GM12878 (cell line): Measurements from ENCODE around the gene AGER. TPM values are rescaled to one million over a fixed set of nuclear protein-coding genes. Genes with fewer than 3 reads are reported as not detected.
"Not testable (repeated sequence)": the region's sequence is repeated elsewhere in the genome, so short reads cannot be mapped to it uniquely, and the experiment has no call there.

Source experiments
- ATAC-seq: fragments of 200-7000 bp; cut with Tn5 transposase; 3 replicates; pipeline ENCODE4 v1.9.1; 2020; ENCODE audit warnings: mild to moderate bottlenecking, moderate library complexity
- BruUV-seq: library from RNA; stranded (reverse); fragments of 400-500 nt; replicated peaks from 2 replicates; lab custom pipeline; 2021; lab: Mats Ljungman, UMichigan
- CTCF ChIA-PET: fragments of 300-600 bp; sonication (Branson Sonifier 250); formaldehyde crosslinking; extraction: SDS; loops from one replicate; lab custom pipeline; 2021; ENCODE audit warnings: inconsistent platforms; lab: Yijun Ruan, JAX
- POLR2A ChIA-PET: fragments of 350-600 bp; formaldehyde crosslinking; extraction: SDS; loops from one replicate; lab custom pipeline; 2021; ENCODE audit warnings: inconsistent platforms; lab: Charles Lee
- RAD21 ChIA-PET: fragments of 300-600 bp; sonication (Branson Sonifier 250); formaldehyde crosslinking; loops from one replicate; lab custom pipeline; 2023; ENCODE audit warnings: antibody characterized with exemption; ENCODE audit not compliant: unreplicated experiment; lab: Charles Lee
- SMC1A ChIA-PET: fragments of 300-600 bp; sonication (Branson Sonifier 250); formaldehyde crosslinking; loops from one replicate; lab custom pipeline; 2023; ENCODE audit not compliant: unreplicated experiment, uncharacterized antibody; lab: Charles Lee
- DNase-seq: peaks from one replicate; pipeline ENCODE4 v3.0.0-alpha.2; 2011; ENCODE audit warnings: low read depth, low spot score
- FAIRE-seq: peaks from 3 replicates; lab custom pipeline; 2011; peaks lifted over from hg19 to GRCh38; lab: Jason Lieb, UNC
- H2AFZ ChIP-seq: 2 replicates; pipeline ENCODE4 v1.6.0; 2011; ENCODE audit warnings: low read depth, low read length, control low read depth; ENCODE audit not compliant: control insufficient read depth
- H3K27ac ChIP-seq: 2 replicates; pipeline ENCODE4 v1.5.1; 2011; ENCODE audit warnings: control low read depth; ENCODE audit not compliant: control insufficient read depth, insufficient read depth
- H3K27me3 ChIP-seq, 2 experiments: replicated peaks in 1 of 2; 2 replicates each; pipeline versions ENCODE4 v1.6.0 to v1.6.1; 2011; ENCODE audit warnings: low read length in 1 of 2; ENCODE audit not compliant: control insufficient read depth in 2 of 2, insufficient read depth in 2 of 2
- H3K36me3 ChIP-seq, 2 experiments: 2 replicates each; pipeline ENCODE4 v1.5.1; 2011; ENCODE audit warnings: low read length in 1 of 2; ENCODE audit not compliant: control insufficient read depth in 2 of 2, insufficient read depth in 2 of 2
- H3K4me1 ChIP-seq: 2 replicates; pipeline ENCODE4 v1.6.1; 2011; ENCODE audit warnings: mild to moderate bottlenecking, low read length, moderate library complexity, mixed read lengths; ENCODE audit not compliant: control insufficient read depth, insufficient read depth
- H3K4me2 ChIP-seq: 2 replicates; pipeline ENCODE4 v1.6.0; 2011; ENCODE audit warnings: control low read depth; ENCODE audit not compliant: control insufficient read depth, insufficient read depth
- H3K4me3 ChIP-seq: fragments of 200-600 bp; sonication (generic); 2 replicates; pipeline ENCODE4 v1.5.1; 2016
- H3K79me2 ChIP-seq: 2 replicates; pipeline ENCODE4 v1.6.0; 2011; ENCODE audit warnings: low read length; ENCODE audit not compliant: control insufficient read depth, insufficient read depth
- H3K9ac ChIP-seq: 2 replicates; pipeline ENCODE4 v1.8.0; 2011; ENCODE audit warnings: low read length, control low read depth, mixed read lengths; ENCODE audit not compliant: control insufficient read depth, insufficient read depth
- H3K9me3 ChIP-seq: replicated peaks from 3 replicates; pipeline ENCODE4 v1.5.1; 2011; ENCODE audit warnings: mild to moderate bottlenecking, low read length; ENCODE audit not compliant: control insufficient read depth, insufficient read depth
- H4K20me1 ChIP-seq: 2 replicates; pipeline ENCODE4 v1.6.0; 2011; ENCODE audit not compliant: control insufficient read depth, insufficient read depth
- BACH1 ChIP-seq: fragments of 450-650 bp; IDR thresholded peaks from 2 replicates; pipeline ENCODE4 v1.6.1; 2017; ENCODE audit warnings: mild to moderate bottlenecking, borderline replicate concordance
- CEBPB ChIP-seq, 2 experiments: fragments of 150-350 bp in 1 of 2; IDR thresholded peaks; 2 replicates each; pipeline ENCODE4 v1.6.1; 2012 to 2014; ENCODE audit warnings: low read depth in 2 of 2, low read length in 2 of 2, borderline replicate concordance in 1 of 2, inconsistent platforms in 1 of 2
- HDGF ChIP-seq: fragments of 450-650 bp; IDR thresholded peaks from 2 replicates; pipeline ENCODE4 v1.6.1; 2016; ENCODE audit warnings: antibody characterized with exemption
- MEF2A ChIP-seq: IDR thresholded peaks from 2 replicates; pipeline ENCODE4 v1.6.1; 2011; ENCODE audit warnings: low read depth, mild to moderate bottlenecking, low read length, moderate library complexity; ENCODE audit not compliant: insufficient read depth
- MTA3 ChIP-seq: IDR thresholded peaks from 2 replicates; pipeline ENCODE4 v1.6.1; 2012; ENCODE audit warnings: low read length, inconsistent platforms, borderline replicate concordance
- MXI1 ChIP-seq: fragments of 150-350 bp; IDR thresholded peaks from 2 replicates; pipeline ENCODE4 v1.6.1; 2011; ENCODE audit warnings: low read depth, mild to moderate bottlenecking, inconsistent platforms, low read length, improper control_type of control experiment
- MYB ChIP-seq: fragments of 150-350 bp; IDR thresholded peaks from 2 replicates; pipeline ENCODE4 v1.6.1; 2014; ENCODE audit warnings: mild to moderate bottlenecking, low read depth, low read length, borderline replicate concordance
- NR2F1 ChIP-seq: fragments of 450-650 bp; conservative IDR thresholded peaks from 2 replicates; pipeline ENCODE4 v1.6.1; 2017; ENCODE audit warnings: mild to moderate bottlenecking
- RAD21 ChIP-seq: IDR thresholded peaks from 2 replicates; pipeline ENCODE4 v1.6.1; 2011; ENCODE audit warnings: mild to moderate bottlenecking, low read depth, low read length, moderate library complexity; ENCODE audit not compliant: insufficient read depth
- RBBP5 ChIP-seq: fragments of 200-600 bp; sonication (generic); conservative IDR thresholded peaks from 2 replicates; pipeline ENCODE4 v1.6.1; 2016
- SUPT20H ChIP-seq: IDR thresholded peaks from 2 replicates; pipeline ENCODE4 v1.6.1; 2011; ENCODE audit warnings: low read depth, mild to moderate bottlenecking, low read length, moderate library complexity, borderline replicate concordance; ENCODE audit not compliant: control insufficient read depth
- TBL1XR1 ChIP-seq: IDR thresholded peaks from 2 replicates; pipeline ENCODE4 v1.6.1; 2012; ENCODE audit warnings: low read depth, low read length, improper control_type of control experiment
- WGBS: methylation state at CpG from one replicate; pipeline ENCODE4 v1.1.6; 2016; ENCODE audit warnings: low lambda C conversion rate; ENCODE audit not compliant: insufficient replicate concordance, insufficient coverage; ENCODE audit errors: missing lambda C conversion rate; 5-methylcytosine and 5-hydroxymethylcytosine counted together
- in situ Hi-C: fragments of 300-500 bp; cut with MboI; formaldehyde crosslinking; loops from 9 replicates; pipeline ENCODE4 v1.14.3; 2018; ENCODE audit warnings: mixed read lengths
- intact Hi-C: fragments of 100-400 bp; cut with micrococcal nuclease; formaldehyde crosslinking; loops from one replicate; pipeline ENCODE4 v1.14.2; 2022; ENCODE audit not compliant: unreplicated experiment
- polyA plus RNA-seq, 11 experiments: library from polyadenylated mRNA; depleted of rRNA in 4 of 11; unstranded in 6 of 11; stranded (reverse) in 5 of 11; fragments of >200 nt; fragmentation: Nextera tagmentation in 4 of 11; fragmentation: Illumina TruSeq in 1 of 11; extraction: Ambion mirVana in 4 of 11; extraction: Trizol in 1 of 11; gene quantifications; 1 replicate in 1 of 11; 2 replicates in 10 of 11; pipeline versions ENCODE4 v1.2.1 to v1.2.3, GENCODE V29; 2011 to 2016; ENCODE audit warnings: inconsistent platforms in 2 of 11, missing spikeins in 2 of 11, low read depth in 1 of 11
- total RNA-seq, 4 experiments: library from RNA; depleted of rRNA in 3 of 4; stranded (reverse); fragments of >200 nt in 3 of 4; fragmentation: Illumina TruSeq in 1 of 4; extraction: Trizol in 1 of 4; gene quantifications; 2 replicates each; pipeline versions ENCODE4 v1.2.1 to v1.2.3, GENCODE V29; 2013 to 2021
- TF ChIP-seq, protein P1 (sequence below): IDR thresholded peaks from 2 replicates; pipeline ENCODE4 v1.6.1; 2012; ENCODE audit warnings: low read length, inconsistent platforms
- TF ChIP-seq, protein P2 (sequence below): fragments of 450-650 bp; IDR thresholded peaks from 2 replicates; pipeline ENCODE4 v1.6.1; 2016; ENCODE audit warnings: mild to moderate bottlenecking

Gene AGER
- total and polyA plus RNA-seq, 10 of the 15 experiments (the other 5 are each of a cell fraction or from before 2014, with no cell fraction given) = 1.1 to 18.2 (median 3.9) TPM

DNA sequence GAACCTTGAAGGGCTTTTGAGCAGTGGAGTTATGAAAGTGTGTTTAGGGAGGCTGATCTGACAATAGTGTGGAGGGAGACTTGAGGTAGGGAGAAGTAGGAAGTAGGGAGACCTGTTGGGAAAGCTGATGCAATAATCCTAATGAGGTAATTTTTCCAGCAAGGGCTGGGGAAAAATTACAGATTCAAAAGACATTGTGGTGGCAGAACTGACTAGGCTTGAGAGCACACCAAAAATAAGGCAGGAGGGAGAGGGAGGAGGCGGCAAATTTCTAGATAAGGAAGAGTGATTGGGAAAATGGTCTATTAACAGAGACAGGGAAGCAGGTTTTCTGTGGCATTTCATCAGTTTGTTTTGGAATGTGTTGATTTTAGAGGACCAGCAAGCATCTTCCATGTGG lies 37.8 kb downstream of the AGER start:
- no peaks in the 10 kb centered on the region for H3K4me1 ChIP-seq
- ChIA-PET CTCF (interaction anchor here (0.5 to 1.7 kb wide), 2 partner anchors 8 to 18 kb away, joined by 3 to 5 read pairs; partner anchors contain the start of gene EGFL8), POLR2A (interaction anchor here (0.6 kb wide), 2 partner anchors 9 to 52 kb away, joined by 4 to 10 read pairs; no protein-coding TSS in a partner anchor), SMC1A (no interaction called here), RAD21 (no interaction called here)
- H3K9me3 ChIP-seq = no peaks in the 10 kb centered on the region; the same call in 2 of the 3 replicates
- no TSS peak for BruUV-seq
- ATAC-seq (no peak), DNase-seq (no peak), FAIRE-seq (no peak)
- H3K4me2 ChIP-seq = no peak overlapping the region
- intact Hi-C loops = no loop called here
- no peak overlapping the region for H3K4me3 ChIP-seq
- no peaks in the 10 kb centered on the region for H4K20me1 ChIP-seq
- no peak overlapping the region for H3K9ac ChIP-seq
- H2AFZ ChIP-seq = no peak overlapping the region
- TF ChIP-seq CEBPB (IDR thresholded peaks at IDR 0.05; ENCODE audit: borderline replicate concordance in 1 of 2, low read depth in 2 of 2, low read length in 2 of 2) = no peak
- TF ChIP-seq, protein P1, sequence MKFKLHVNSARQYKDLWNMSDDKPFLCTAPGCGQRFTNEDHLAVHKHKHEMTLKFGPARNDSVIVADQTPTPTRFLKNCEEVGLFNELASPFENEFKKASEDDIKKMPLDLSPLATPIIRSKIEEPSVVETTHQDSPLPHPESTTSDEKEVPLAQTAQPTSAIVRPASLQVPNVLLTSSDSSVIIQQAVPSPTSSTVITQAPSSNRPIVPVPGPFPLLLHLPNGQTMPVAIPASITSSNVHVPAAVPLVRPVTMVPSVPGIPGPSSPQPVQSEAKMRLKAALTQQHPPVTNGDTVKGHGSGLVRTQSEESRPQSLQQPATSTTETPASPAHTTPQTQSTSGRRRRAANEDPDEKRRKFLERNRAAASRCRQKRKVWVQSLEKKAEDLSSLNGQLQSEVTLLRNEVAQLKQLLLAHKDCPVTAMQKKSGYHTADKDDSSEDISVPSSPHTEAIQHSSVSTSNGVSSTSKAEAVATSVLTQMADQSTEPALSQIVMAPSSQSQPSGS = no peak
- no peak for TF ChIP-seq HDGF
- no peak for TF ChIP-seq MEF2A
- no peak for TF ChIP-seq MYB
- TF ChIP-seq BACH1 = no peak
- TF ChIP-seq MXI1 = no peak
- TF ChIP-seq RAD21 = no peak
- TF ChIP-seq NR2F1 = no peak
- no peak for TF ChIP-seq SUPT20H
- no peak for TF ChIP-seq RBBP5
- TF ChIP-seq TBL1XR1 = no peak
- TF ChIP-seq MTA3 = no peak
- TF ChIP-seq, protein P2, sequence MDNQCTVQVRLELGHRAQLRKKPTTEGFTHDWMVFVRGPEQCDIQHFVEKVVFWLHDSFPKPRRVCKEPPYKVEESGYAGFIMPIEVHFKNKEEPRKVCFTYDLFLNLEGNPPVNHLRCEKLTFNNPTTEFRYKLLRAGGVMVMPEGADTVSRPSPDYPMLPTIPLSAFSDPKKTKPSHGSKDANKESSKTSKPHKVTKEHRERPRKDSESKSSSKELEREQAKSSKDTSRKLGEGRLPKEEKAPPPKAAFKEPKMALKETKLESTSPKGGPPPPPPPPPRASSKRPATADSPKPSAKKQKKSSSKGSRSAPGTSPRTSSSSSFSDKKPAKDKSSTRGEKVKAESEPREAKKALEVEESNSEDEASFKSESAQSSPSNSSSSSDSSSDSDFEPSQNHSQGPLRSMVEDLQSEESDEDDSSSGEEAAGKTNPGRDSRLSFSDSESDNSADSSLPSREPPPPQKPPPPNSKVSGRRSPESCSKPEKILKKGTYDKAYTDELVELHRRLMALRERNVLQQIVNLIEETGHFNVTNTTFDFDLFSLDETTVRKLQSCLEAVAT = no peak
- in situ Hi-C loops = no loop called here
- peaks cover 7 to 12% of the 10 kb centered on the region in 2 experiments for H3K27me3 ChIP-seq
- 50% methylated on average over 1 of the region's 1 CpG for WGBS
- no peak overlapping the region for H3K27ac ChIP-seq
- H3K79me2 ChIP-seq = no peaks in the 10 kb centered on the region
- no peaks in the 10 kb centered on the region for H3K36me3 ChIP-seq

DNA sequence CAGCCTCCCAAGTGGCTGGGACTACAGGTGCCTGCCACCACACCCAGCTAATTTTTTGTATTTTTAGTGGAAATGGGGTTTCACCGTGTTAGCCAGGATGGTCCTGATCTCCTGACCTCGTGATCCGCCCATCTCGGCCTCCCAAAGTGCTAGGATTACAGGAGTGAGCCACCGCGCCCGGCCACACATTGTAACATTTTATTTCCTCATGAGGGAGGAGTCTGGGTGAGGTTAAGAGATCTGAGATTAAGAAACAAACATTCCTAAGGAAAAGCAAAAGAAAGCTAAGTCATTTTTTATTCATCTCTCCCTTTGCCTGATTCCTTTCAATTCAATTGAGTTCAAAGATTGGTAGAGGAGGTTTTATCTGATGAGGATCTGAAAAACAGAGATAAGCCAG lies 39.8 kb downstream of the AGER start:
- H3K36me3 ChIP-seq, H3K4me3 ChIP-seq, H4K20me1 ChIP-seq, ATAC-seq, BruUV-seq, H3K4me2 ChIP-seq, H3K27ac ChIP-seq, SMC1A ChIA-PET, FAIRE-seq, H3K9ac ChIP-seq, H3K9me3 ChIP-seq, H2AFZ ChIP-seq, in situ Hi-C loops, RAD21 ChIA-PET, H3K79me2 ChIP-seq, CTCF ChIA-PET, H3K4me1 ChIP-seq, DNase-seq, intact Hi-C loops: not testable (repeated sequence)
- 78% methylated on average over 7 of the region's 7 CpGs for whole genome bisulfite sequencing
- POLR2A ChIA-PET = interaction anchor here (0.6 kb wide), 2 partner anchors 178 to 303 kb away, joined by 3 to 5 read pairs; no protein-coding TSS in a partner anchor
- H3K27me3 ChIP-seq = peaks cover 2 to 12% of the 10 kb centered on the region in 2 experiments; a peak in 3 of 4 replicates
